H9 (cell line): ENCODE measurements around the gene CCDC177. TPM values are rescaled to one million over a fixed set of nuclear protein-coding genes. Genes with fewer than 3 reads are reported as not detected.

Source experiments
- DNase-seq: peaks from one replicate; pipeline ENCODE4 v3.0.0-alpha.2; 2017
- H2AFZ ChIP-seq: one replicate; pipeline ENCODE4 v1.6.1; 2013; ENCODE audit warnings: mild to moderate bottlenecking, low read length, control low read depth, moderate library complexity
- H2AK5ac ChIP-seq: 2 replicates; pipeline ENCODE4 v1.6.1; 2013; ENCODE audit warnings: low read length, control low read depth, mixed read lengths; ENCODE audit not compliant: insufficient read length
- H2BK120ac ChIP-seq: one replicate; pipeline ENCODE4 v1.6.1; 2013; ENCODE audit warnings: low read depth, mild to moderate bottlenecking, low read length, control low read depth, inconsistent platforms; ENCODE audit not compliant: poor library complexity, severe bottlenecking
- H2BK12ac ChIP-seq: 2 replicates; pipeline ENCODE4 v1.6.1; 2013; ENCODE audit warnings: low read length, control low read depth, mixed read lengths, low read depth; ENCODE audit not compliant: insufficient read length
- H2BK15ac ChIP-seq: 2 replicates; pipeline ENCODE4 v1.6.1; 2013; ENCODE audit warnings: low read depth, low read length, control low read depth
- H2BK20ac ChIP-seq: one replicate; pipeline ENCODE4 v1.6.1; 2013; ENCODE audit warnings: low read depth, mild to moderate bottlenecking, low read length, control low read depth, inconsistent platforms; ENCODE audit not compliant: poor library complexity, severe bottlenecking
- H2BK5ac ChIP-seq: 2 replicates; pipeline ENCODE4 v1.6.1; 2013; ENCODE audit warnings: low read length, control low read depth, mixed read lengths; ENCODE audit not compliant: insufficient read length
- H3K14ac ChIP-seq: 2 replicates; pipeline ENCODE4 v1.6.1; 2013; ENCODE audit warnings: low read length, control low read depth; ENCODE audit not compliant: insufficient read depth
- H3K18ac ChIP-seq: 2 replicates; pipeline ENCODE4 v1.6.1; 2013; ENCODE audit warnings: low read depth, mild to moderate bottlenecking, mixed read lengths, low read length, control low read depth; ENCODE audit not compliant: insufficient read length
- H3K23ac ChIP-seq: 2 replicates; pipeline ENCODE4 v1.6.1; 2013; ENCODE audit warnings: low read length, control low read depth, mixed read lengths, low read depth; ENCODE audit not compliant: insufficient read length
- H3K23me2 ChIP-seq: 2 replicates; pipeline ENCODE4 v1.6.1; 2013; ENCODE audit warnings: low read depth, mild to moderate bottlenecking, mixed read lengths, low read length, control low read depth; ENCODE audit not compliant: insufficient read length, poor library complexity, severe bottlenecking
- H3K27ac ChIP-seq: 2 replicates; pipeline ENCODE4 v1.5.1; 2013; ENCODE audit warnings: low read length, control low read depth, mixed read lengths, low read depth; ENCODE audit not compliant: insufficient read length
- H3K27me3 ChIP-seq: 2 replicates; pipeline ENCODE4 v1.6.1; 2013; ENCODE audit warnings: low read length, control low read depth, inconsistent platforms; ENCODE audit not compliant: insufficient read depth
- H3K4ac ChIP-seq: 2 replicates; pipeline ENCODE4 v1.6.1; 2013; ENCODE audit warnings: low read depth, mild to moderate bottlenecking, control low read depth, inconsistent platforms, low read length, moderate library complexity
- H3K4me1 ChIP-seq: 2 replicates; pipeline ENCODE4 v1.6.1; 2013; ENCODE audit warnings: low read length, control low read depth, inconsistent platforms; ENCODE audit not compliant: insufficient read depth
- H3K4me2 ChIP-seq: 2 replicates; pipeline ENCODE4 v1.6.1; 2013; ENCODE audit warnings: low read length, control low read depth, mixed read lengths; ENCODE audit not compliant: insufficient read length, insufficient read depth
- H3K56ac ChIP-seq: 2 replicates; pipeline ENCODE4 v1.6.1; 2013; ENCODE audit warnings: low read depth, mild to moderate bottlenecking, mixed read lengths, low read length, control low read depth; ENCODE audit not compliant: insufficient read length
- H3K79me1 ChIP-seq: 2 replicates; pipeline ENCODE4 v1.6.1; 2013; ENCODE audit warnings: low read depth, mild to moderate bottlenecking, moderate library complexity, low read length, control low read depth, inconsistent platforms; ENCODE audit not compliant: insufficient read depth, poor library complexity, severe bottlenecking
- H3K79me2 ChIP-seq: 2 replicates; pipeline ENCODE4 v1.6.1; 2013; ENCODE audit warnings: low read length, control low read depth, inconsistent platforms; ENCODE audit not compliant: insufficient read depth
- H3K9ac ChIP-seq: 2 replicates; pipeline ENCODE4 v1.6.1; 2013; ENCODE audit warnings: low read length, control low read depth, mixed read lengths; ENCODE audit not compliant: insufficient read length; ENCODE audit errors: extremely low read depth
- H3K9me3 ChIP-seq: one replicate; pipeline ENCODE4 v1.6.1; 2013; ENCODE audit warnings: low read depth, low read length, inconsistent platforms; ENCODE audit not compliant: control insufficient read depth
- H3T11ph ChIP-seq: one replicate; pipeline ENCODE4 v1.6.1; 2013; ENCODE audit warnings: mild to moderate bottlenecking, low read length, control low read depth, inconsistent platforms
- H4K20me1 ChIP-seq: one replicate; pipeline ENCODE4 v1.6.1; 2013; ENCODE audit not compliant: control insufficient read depth, insufficient read length, insufficient read depth
- H4K5ac ChIP-seq: 2 replicates; pipeline ENCODE4 v1.6.1; 2013; ENCODE audit warnings: low read depth, mild to moderate bottlenecking, mixed read lengths, low read length, control low read depth; ENCODE audit not compliant: insufficient read length
- H4K8ac ChIP-seq: replicated peaks from 2 replicates; pipeline ENCODE4 v1.6.1; 2013; ENCODE audit warnings: low read length, control low read depth, mixed read lengths, low read depth; ENCODE audit not compliant: insufficient read length
- H4K91ac ChIP-seq: 2 replicates; pipeline ENCODE4 v1.6.1; 2013; ENCODE audit warnings: low read depth, mild to moderate bottlenecking, moderate library complexity, mixed read lengths, low read length, control low read depth; ENCODE audit not compliant: insufficient read length
- H3K27ac Mint-ChIP-seq, 3 experiments: 2 replicates in 2 of 3; 3 replicates in 1 of 3; pipeline ENCODE4 v1.8.0; 2020 to 2021; ENCODE audit warnings: mixed read lengths in 3 of 3, mild to moderate bottlenecking in 1 of 3, moderate library complexity in 1 of 3
- H3K27me3 Mint-ChIP-seq: 2 replicates; pipeline ENCODE4 v1.8.0; 2021; ENCODE audit warnings: low read depth, mild to moderate bottlenecking, moderate library complexity, mixed read lengths
- H3K36me3 Mint-ChIP-seq, 3 experiments: 2 replicates in 2 of 3; 3 replicates in 1 of 3; pipeline ENCODE4 v1.8.0; 2020 to 2021; ENCODE audit warnings: low read depth in 3 of 3, mixed read lengths in 3 of 3; ENCODE audit not compliant: insufficient read depth in 1 of 3
- H3K4me1 Mint-ChIP-seq, 2 experiments: 2 replicates each; pipeline ENCODE4 v1.8.0; 2020; ENCODE audit warnings: mixed read lengths in 2 of 2
- H3K4me3 Mint-ChIP-seq, 2 experiments: 2 replicates in 1 of 2; 3 replicates in 1 of 2; pipeline ENCODE4 v1.8.0; 2020 to 2021; ENCODE audit warnings: mild to moderate bottlenecking in 2 of 2, mixed read lengths in 2 of 2, moderate library complexity in 1 of 2
- H3K9me3 Mint-ChIP-seq, 2 experiments: 2 replicates in 1 of 2; 3 replicates in 1 of 2; pipeline ENCODE4 v1.8.0; 2020; ENCODE audit warnings: mild to moderate bottlenecking in 2 of 2, mixed read lengths in 2 of 2, moderate library complexity in 1 of 2
- CTCF ChIP-seq: fragments of 200-600 bp; sonication (generic); conservative IDR thresholded peaks from 3 replicates; pipeline ENCODE4 v1.8.0; 2021; ENCODE audit warnings: antibody characterized with exemption, mild to moderate bottlenecking
- WGBS: extraction: QIAGEN DNeasy Blood & Tissue Kit; methylation state at CpG from one replicate; pipeline ENCODE4 v1.1.7; 2013; ENCODE audit warnings: missing lambda C conversion rate, low lambda C conversion rate, mixed read lengths; ENCODE audit not compliant: insufficient read length; ENCODE audit errors: extremely low coverage; 5-methylcytosine and 5-hydroxymethylcytosine counted together
- total RNA-seq: library from RNA; stranded (reverse); gene quantifications from 2 replicates; pipeline ENCODE4 v1.2.1, GENCODE V29; 2021

Gene CCDC177
- total RNA-seq, 1 experiment from 2014 or later, result 6.1 TPM

GRCh38 chr14:69528143-69528542, 46.5 kb downstream of the CCDC177 start:
- peaks cover 11% of the 10 kb centered on the region for H3K27me3 Mint-ChIP-seq
- H2BK20ac ChIP-seq, result no peak overlapping the region
- H3K27me3 ChIP-seq, result no peaks in the 10 kb centered on the region
- no peaks in the 10 kb centered on the region for H4K20me1 ChIP-seq
- DNase-seq, result no peak
- no peaks in the 10 kb centered on the region for H3K79me2 ChIP-seq
- no peak overlapping the region for H3K4ac ChIP-seq
- no peak overlapping the region for H3K56ac ChIP-seq
- no peaks in the 10 kb centered on the region for H3K4me1 ChIP-seq
- no peak overlapping the region for H3T11ph ChIP-seq
- peak overlapping the region; percentile 14 for H3K18ac ChIP-seq
- H2BK5ac ChIP-seq, result no peak overlapping the region
- H4K91ac ChIP-seq, result no peak overlapping the region
- H3K9me3 Mint-ChIP-seq, result no peaks in the 10 kb centered on the region
- no peak for TF ChIP-seq CTCF
- H2BK120ac ChIP-seq, result no peak overlapping the region
- H3K4me2 ChIP-seq, result no peak overlapping the region
- H3K14ac ChIP-seq, result no peak overlapping the region
- H3K79me1 ChIP-seq, result no peaks in the 10 kb centered on the region
- no peak overlapping the region for H2AK5ac ChIP-seq
- H3K4me1 Mint-ChIP-seq, result peaks cover 0 to 2% of the 10 kb centered on the region in 2 experiments; a peak in 2 of 4 replicates
- no peak overlapping the region for H2BK15ac ChIP-seq
- no peak overlapping the region for H3K27ac Mint-ChIP-seq
- H3K23me2 ChIP-seq, result no peaks in the 10 kb centered on the region
- H3K36me3 Mint-ChIP-seq, result no peaks in the 10 kb centered on the region
- no peak overlapping the region for H3K23ac ChIP-seq
- H4K5ac ChIP-seq, result no peak overlapping the region
- H3K4me3 Mint-ChIP-seq, result no peak overlapping the region
- H3K9me3 ChIP-seq, result no peaks in the 10 kb centered on the region
- WGBS, result no CpG with 5 or more reads among the region's 9 CpGs
- no peak overlapping the region for H3K9ac ChIP-seq
- H4K8ac ChIP-seq, result no peak overlapping the region
- H3K27ac ChIP-seq, result no peak overlapping the region
- H2AFZ ChIP-seq, result no peak overlapping the region
- H2BK12ac ChIP-seq, result no peak overlapping the region
